ENCODE results near the gene TMA7B. TPM values are rescaled to one million over a fixed set of nuclear protein-coding genes. Genes with fewer than 3 reads are reported as not detected.

TMA7B gene
- total and polyA plus RNA-seq, 2 donors (not counting 3 experiments of a cell fraction or from before 2014, with no cell fraction given) = not detected

DNA sequence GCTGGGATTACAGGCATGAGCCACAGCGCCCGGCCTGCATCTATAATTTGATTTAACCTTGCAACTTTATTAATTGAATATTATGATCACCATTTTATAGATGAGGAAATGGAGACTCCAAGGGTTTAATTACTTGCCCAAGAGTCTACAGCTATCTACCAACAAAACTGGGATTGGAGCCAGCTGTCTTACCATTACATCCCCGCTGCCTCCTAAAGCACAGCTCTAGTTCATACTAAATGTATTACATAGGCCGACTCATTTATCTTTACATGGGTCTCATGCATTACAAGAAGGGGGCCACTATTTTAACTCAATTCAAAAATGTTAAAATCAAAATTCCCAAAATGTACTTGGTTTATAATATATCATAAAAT is 14.1 kb upstream of the TMA7B start:
- Histone ChIP-seq H3K27me3 (ENCODE audit: control insufficient read depth in 2 of 2, insufficient read depth in 2 of 2, low read length in 2 of 2) (peaks cover 4 to 7% of the 10 kb centered on the region in 2 experiments), H4K20me1 (replicated peaks; ENCODE audit: control insufficient read depth, extremely low read depth, insufficient read depth, low read length) (no peaks in the 10 kb centered on the region), H3K4me3 (replicated peaks in 1 of 3; ENCODE audit: insufficient read depth in 1 of 3, low read depth in 1 of 3, low read length in 3 of 3) (no peak overlapping the region), H3K4me1 (ENCODE audit: control insufficient read depth, extremely low read depth, insufficient read depth, low read length) (no peaks in the 10 kb centered on the region), H3K27ac (ENCODE audit: insufficient read depth, low read depth, low read length) (no peak overlapping the region), H3K9ac (replicated peaks; ENCODE audit: extremely low read depth, insufficient read depth, low read length) (no peak overlapping the region), H2AFZ (ENCODE audit: low read depth, low read length) (no peak overlapping the region), H3K36me3 (ENCODE audit: control insufficient read depth in 2 of 2, extremely low read depth in 1 of 2, insufficient read depth in 2 of 2, low read length in 2 of 2) (no peaks in the 10 kb centered on the region), H3K4me2 (ENCODE audit: insufficient read depth, low read length) (no peak overlapping the region), H3K9me1 (replicated peaks; ENCODE audit: control insufficient read depth, extremely low read depth, insufficient read depth, low read length) (no peaks in the 10 kb centered on the region), H3K9me3 (replicated peaks; ENCODE audit: control insufficient read depth, insufficient read depth, low read length) (no peaks in the 10 kb centered on the region), H3K79me2 (ENCODE audit: control insufficient read depth, insufficient read depth, low read length) (no peaks in the 10 kb centered on the region)
- FAIRE-seq (no peak), DNase-seq (ENCODE audit: low read depth, low spot score) (no peak)
- ChIA-PET CTCF (no interaction called here), POLR2A (no interaction called here)
- TF ChIP-seq EZH2 (IDR thresholded peaks at IDR 0.05; ENCODE audit: borderline replicate concordance, low read depth, low read length, severe bottlenecking) = no peak
- TF ChIP-seq FOS (IDR thresholded peaks at IDR 0.05; ENCODE audit: borderline replicate concordance, insufficient read depth, low read length) = no peak
- no peak for TF ChIP-seq JUN (IDR thresholded peaks at IDR 0.05; ENCODE audit: borderline replicate concordance, insufficient read depth, insufficient read length, low read depth)
- TF ChIP-seq, protein P1, sequence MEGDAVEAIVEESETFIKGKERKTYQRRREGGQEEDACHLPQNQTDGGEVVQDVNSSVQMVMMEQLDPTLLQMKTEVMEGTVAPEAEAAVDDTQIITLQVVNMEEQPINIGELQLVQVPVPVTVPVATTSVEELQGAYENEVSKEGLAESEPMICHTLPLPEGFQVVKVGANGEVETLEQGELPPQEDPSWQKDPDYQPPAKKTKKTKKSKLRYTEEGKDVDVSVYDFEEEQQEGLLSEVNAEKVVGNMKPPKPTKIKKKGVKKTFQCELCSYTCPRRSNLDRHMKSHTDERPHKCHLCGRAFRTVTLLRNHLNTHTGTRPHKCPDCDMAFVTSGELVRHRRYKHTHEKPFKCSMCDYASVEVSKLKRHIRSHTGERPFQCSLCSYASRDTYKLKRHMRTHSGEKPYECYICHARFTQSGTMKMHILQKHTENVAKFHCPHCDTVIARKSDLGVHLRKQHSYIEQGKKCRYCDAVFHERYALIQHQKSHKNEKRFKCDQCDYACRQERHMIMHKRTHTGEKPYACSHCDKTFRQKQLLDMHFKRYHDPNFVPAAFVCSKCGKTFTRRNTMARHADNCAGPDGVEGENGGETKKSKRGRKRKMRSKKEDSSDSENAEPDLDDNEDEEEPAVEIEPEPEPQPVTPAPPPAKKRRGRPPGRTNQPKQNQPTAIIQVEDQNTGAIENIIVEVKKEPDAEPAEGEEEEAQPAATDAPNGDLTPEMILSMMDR (IDR thresholded peaks at IDR 0.05; ENCODE audit: extremely low read depth in 1 of 2, insufficient read depth in 1 of 2, low read depth in 1 of 2, low read length in 2 of 2) = no peak
- TF ChIP-seq, protein P2, sequence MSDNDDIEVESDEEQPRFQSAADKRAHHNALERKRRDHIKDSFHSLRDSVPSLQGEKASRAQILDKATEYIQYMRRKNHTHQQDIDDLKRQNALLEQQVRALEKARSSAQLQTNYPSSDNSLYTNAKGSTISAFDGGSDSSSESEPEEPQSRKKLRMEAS (IDR thresholded peaks at IDR 0.05; ENCODE audit: insufficient read depth, insufficient read length) = no peak
- TF ChIP-seq POLR2A (IDR thresholded peaks at IDR 0.05; ENCODE audit: low read depth, low read length) = no peak
- no peak for TF ChIP-seq POLR2AphosphoS5 (IDR thresholded peaks at IDR 0.05; ENCODE audit: insufficient read depth, low read depth, low read length)
- TF ChIP-seq GATA2 (IDR thresholded peaks at IDR 0.05; ENCODE audit: insufficient read depth, insufficient read length, low read depth, low read length) = no peak
- no peak for TF ChIP-seq MYC (IDR thresholded peaks at IDR 0.05; ENCODE audit: low read depth, low read length)
- BruUV-seq (replicated peaks) = no TSS peak
- intact Hi-C loops (cut with micrococcal nuclease) (no loop called here), dilution Hi-C loops (cut with MboI; ENCODE audit: extremely low pct_ligation_motif_present, low sequenced_read_pairs) (no loop called here)

Data from endothelial cell of umbilical vein (primary cell).